Middle frontal gyrus (tissue), 1 donor: ENCODE measurements around the gene CLIC5.

Source experiments
- DNase-seq: peaks from one replicate; pipeline ENCODE4 v3.0.0-alpha.2; 2015; ENCODE audit warnings: low spot score; ENCODE audit errors: extremely low spot score

The CLIC5 gene

DNA sequence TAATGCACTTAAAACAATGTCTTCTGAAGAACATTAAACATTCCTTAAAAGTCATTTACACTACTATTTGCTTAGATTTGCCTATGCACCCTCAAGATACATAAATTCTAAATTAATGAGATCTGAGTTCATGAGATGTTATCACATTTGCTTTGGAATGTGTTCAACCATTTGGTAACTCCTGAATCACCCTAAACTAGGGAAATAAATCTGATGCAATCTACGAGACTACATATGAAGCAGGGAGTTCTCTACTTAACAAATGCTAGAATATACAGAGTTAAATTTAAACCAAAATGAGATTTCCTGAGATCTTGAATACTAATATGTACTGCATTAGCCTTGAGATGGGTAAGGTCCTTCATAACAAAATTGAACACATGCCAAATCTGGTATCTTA is 170.1 kb downstream of the CLIC5 start:
- no peak for DNase-seq

DNA sequence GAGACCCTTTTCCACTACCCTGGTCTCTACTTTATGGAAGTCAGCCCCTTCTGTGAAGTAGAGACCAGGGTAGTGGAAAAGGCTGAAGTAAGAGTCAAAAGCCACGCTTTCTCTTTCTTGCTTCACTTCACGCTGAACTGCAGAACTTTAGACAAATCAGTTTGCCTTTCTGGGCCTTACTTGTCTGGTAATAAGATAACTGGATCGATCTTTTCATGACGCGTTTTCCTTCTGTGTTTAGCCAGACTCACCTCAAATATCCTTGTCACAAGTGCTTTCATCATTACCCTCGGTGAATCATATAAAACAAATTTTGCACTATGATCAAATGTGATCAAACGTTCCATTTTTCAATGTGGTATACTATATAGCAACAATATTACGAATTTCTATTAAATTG is 170.7 kb downstream of the CLIC5 start:
- DNase-seq, result no peak

DNA sequence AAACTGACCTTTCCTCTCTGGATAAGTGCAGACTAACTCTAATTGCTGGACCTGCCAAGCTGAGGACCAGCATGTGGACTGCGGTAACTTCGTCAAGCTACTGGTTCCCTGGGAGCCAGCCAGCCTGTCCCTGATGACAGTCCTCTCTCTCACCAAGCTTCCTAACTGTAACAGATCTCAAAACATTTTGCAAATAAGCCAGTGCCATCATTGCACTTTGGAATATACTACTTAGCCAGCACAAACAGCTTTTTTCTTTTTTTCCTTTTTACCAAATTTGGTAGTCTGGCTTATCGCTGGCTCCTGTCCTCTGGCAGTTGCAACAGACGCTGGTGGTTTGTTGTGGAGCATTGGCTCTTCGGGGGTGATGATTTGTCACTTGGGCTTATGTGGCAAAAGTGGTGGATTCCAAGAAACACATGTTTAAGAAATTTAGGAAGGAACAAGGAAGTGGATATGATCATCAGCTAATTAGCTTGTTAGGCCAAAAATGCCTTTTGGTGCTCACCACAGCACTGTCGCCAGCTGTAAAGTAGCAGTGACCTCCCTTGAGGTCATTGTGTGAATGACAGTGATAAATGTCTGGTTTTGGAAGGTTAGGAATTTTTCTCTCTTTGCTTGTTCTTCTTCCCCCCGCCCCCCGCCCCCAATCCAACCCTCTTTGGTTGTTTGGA is 171.7 kb downstream of the CLIC5 start:
- DNase-seq, result no peak

DNA sequence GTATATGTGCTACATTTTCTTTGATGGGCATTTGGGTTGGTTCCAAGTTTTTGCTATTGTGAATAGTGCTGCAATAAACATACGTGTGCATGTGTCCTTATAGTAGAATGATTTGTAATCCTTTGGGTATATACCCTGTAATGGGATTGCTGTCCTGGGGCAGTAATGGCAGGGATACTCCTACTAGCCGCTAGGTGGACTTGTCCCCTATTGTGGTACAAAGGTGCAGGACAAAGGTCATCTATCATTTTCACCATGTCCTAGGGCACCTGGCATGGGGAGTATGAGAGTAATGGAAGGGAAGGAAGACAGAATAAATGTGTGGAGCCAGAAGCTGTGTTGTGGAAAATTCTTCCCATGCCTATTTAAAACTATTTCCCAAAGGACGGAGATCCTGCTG is 174.6 kb downstream of the CLIC5 start:
- DNase-seq, result no peak

DNA sequence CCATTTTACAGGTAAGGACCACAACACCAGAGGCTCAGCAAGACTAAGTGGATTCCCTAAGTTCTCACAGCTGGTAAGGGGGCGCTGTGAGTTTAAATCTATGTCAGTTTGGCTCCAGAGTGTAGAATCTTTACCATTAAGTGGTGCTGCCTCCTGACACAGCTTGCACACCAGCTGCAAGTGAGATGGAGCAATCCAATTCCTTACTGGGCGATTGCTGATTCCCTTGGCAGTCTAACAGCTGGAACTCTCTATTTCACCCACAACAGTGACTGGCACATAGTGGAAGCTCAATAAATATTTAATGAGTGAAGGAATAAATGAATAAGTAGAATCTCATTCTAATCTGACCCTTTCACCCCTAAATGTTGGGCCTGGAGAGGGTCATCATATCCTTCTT is 176.7 kb downstream of the CLIC5 start:
- DNase-seq, result no peak

DNA sequence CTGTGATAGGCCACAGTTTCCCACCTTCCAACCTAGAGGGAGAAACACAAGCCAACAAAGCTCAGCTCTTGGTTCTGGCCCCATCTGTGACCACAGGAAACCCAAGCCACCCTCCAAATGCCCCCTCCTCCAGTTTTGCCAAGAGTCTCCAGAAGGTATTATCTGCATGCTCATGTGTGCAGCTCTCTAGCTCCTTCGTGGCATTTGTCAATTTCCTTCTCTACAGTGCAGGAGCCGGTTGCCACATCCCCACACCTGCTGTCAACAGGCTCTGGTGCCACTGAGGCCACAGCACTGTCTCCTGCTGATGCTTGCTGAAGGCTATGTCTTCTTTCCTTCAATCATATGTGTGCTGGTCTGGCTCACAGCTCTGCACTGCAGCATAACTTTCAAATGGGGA is 177.2 kb downstream of the CLIC5 start:
- no peak for DNase-seq

DNA sequence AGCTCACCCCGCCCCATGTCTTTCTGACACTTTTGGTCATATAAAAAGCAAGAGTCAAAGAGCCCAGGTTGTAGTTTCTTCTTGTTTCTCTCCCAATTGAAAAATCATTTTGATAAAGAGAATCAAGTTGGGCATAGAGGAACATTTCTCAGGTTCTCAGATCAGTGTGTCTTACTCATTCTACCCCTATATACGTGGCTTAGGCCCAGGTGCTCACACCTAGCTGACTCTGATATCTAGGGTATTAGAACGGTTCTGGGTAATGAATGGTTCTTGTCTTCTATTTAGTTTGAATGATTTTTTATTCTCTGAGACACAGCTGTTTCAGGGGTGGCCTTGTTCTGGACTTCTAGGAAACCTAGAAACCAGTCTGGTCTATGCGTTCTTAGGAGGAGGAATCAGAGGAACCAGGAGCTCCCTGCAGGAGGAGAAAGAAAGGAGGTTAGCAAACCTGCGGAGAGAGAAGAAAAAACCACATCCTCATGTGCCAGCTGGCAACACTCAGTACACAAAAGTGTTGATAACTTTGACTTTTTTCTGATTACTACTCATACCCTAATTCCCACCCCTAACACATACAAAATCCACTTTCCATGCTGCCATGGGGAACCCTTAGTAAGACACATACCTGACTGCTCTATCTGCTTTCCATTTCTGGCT is 178.0 kb downstream of the CLIC5 start:
- DNase-seq, result no peak

DNA sequence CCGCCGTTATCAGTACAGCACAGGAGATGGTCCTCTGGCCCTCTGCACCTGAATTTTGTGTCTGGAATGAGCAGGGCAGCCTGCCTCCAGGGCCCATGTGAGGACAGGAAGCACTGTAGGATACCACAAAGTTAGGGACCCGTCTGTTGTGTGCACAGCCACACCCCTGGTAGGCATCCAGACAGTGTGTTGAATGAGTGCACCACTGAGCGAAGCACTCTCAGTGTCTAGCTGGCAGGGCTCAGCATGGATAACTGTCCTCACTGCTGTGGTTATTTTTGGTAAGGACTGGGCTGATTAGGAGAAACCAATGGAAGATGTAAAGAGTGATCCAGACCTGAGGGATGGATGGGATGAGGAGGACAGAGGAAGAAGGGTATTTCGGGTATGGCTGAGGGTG is 178.7 kb downstream of the CLIC5 start:
- no peak for DNase-seq

DNA sequence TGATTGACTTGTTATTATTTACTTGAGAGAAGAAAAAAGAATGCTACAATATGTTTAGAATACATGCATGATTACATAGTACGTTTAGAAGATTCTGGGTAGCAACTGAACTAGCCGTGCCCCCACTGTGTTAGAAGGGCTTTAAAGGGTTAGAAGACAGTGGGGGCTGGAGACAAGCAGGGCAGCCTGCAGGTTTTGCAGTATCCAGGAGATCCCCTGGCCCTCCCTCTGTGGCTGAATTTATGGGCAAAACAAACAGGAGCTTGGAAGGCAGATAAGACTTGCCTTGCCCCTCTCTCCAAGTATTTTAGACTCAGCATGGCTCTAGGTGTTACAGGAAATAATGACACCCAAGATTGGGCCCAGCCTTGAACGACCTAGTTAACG is 179.2 kb downstream of the CLIC5 start:
- no peak for DNase-seq

DNA sequence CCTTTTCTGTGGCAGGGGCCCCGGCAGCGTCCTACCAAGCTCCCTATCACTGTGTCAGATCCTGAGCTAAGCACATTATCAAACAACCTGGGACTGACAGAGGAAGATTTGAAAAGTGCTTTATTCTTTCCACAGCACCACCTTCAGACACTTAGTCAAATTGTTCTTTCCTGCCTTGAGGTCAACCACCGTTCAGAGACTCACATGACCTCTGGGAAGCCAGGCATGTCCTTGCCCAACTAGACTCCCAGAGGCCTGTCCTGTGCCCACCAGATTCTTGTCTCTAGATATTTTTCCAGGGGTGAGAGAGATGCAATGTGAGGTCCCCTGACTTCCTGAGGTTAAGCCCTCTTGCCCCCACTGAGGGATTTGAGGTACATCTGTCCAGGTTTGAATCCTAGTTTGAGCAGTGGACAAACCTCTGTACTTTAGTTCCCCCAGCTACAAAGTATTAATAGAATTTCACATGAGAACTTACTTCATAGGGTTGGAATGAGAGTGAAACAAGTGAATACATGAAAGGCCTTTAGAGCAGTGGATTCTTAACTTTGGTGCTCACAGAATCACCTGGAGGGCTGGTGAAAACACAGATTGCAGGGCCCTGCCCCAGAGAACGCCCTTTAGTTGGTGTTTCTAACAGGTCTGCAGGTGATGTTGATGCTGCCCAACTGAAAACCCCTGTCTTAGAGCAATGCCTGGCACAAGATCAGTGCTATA is 179.8 kb downstream of the CLIC5 start:
- no peak for DNase-seq

DNA sequence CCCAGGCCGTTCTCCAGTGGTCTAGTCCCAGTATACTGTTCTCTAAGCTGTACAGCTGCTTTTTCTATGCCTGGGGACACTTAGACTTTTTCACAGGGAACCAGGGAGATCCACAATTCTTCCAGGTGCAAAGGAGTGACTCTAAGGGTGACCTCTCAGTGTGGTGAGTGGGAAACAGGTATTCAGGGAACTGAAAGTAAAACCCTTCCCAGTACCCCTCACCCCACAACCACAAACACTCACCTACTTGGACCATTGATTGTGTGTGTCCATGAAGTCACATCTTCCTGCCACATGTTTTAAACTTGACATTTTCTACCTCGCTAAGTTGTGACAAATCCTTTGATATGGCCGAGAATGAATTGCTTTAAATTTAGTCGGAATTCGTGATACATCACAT is 183.6 kb downstream of the CLIC5 start:
- no peak for DNase-seq
